ENCODE measurements around the gene SHISAL2B. TPM values are rescaled to one million over a fixed set of nuclear protein-coding genes. Genes with fewer than 3 reads are reported as not detected.
"Not testable (repeated sequence)": the region's sequence is repeated elsewhere in the genome, so short reads cannot be mapped to it uniquely, and the experiment has no call there.

The SHISAL2B gene
- total RNA-seq: not detected

DNA sequence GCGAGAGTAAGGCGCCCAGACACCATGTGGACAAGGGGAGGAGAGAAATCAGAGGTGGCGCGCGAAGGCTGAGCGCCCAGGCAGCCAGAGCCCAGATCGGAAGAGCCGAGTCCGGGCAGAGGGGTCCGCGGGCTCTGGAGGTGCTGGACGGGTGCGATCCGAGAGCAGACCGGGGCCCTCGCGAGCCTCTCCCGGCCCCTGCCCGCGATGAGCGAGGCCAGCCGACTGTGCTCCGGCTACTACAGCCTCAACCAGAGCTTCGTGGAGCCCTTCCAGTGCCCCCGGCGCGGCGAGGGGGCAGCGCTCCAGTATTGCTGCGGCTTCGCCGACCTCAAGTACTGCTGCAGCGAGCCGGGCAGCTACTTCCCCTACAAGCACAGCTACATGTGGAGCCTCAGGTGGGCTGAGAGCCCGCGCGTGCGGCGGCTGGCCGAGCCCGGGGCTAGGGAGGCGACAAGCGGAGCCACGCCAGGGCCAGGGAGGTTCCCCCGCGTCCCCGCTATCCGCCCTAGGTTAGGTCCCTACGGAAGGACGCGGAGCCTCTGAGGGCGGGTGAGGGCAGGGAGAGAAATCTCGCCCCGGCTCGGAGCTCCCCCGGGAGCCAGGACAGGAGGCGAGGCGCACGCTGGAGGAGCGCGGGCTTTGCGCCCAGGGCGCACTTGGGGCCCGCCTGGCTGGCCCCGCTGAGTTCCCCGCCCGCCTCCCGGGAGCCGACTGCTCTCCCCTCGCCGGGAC lies at the start of gene SHISAL2B:
SHISAL2B (plus strand) TSS at position 87 of the 735 bp plus-strand sequence; CDS start at position 208, 121 bp downstream.
- DNase-seq: peak; percentile 1

DNA sequence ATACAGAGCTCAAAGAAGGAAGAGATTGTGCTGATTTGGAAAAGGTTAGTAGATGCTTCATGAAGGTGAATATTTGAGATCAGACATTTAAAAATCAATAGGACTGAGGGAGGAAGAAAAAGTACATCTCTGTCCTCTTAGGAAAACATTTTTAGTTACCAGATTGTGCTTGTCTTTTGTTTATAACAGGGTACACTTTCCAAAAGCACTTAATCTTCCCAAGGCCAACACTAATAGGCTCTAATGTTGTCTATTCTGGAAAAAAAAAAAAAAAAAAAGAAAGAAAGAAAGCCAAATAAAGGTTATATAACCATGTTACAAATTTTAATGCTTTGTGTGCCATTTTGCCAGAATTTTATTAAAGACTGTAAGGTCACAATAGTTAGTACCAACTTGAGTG lies 45.5 kb upstream of the SHISAL2B start:
- no peak for DNase-seq

GRCh38 chr5:64646169-64646568 lies 44.1 kb upstream of the SHISAL2B start:
- DNase-seq: no peak

DNA sequence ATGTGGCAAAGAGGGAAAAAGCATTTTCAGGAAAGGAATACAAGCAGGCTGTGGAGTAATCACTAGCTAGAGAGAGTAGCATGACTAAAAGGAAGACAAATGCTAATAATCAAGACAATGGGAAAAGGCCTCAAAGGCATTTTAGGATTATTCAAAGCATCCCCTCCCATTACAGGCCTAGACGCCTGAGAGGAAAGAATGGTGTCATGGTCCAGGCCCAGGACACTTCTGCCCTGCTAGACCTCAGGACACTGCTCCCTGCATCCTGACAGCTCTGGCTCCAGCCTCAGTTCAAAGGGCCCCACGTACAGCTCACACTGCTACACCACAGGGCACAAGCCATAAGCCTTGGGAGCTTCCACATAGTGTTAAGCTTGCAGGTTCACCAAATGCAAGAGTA lies 40.8 kb upstream of the SHISAL2B start:
- DNase-seq: no peak

GRCh38 chr5:64653766-64654560 lies 36.3 kb upstream of the SHISAL2B start:
- no peak for DNase-seq

- no peak for DNase-seq
Observed at GRCh38 chr5:64654561-64654938, 35.8 kb upstream of the SHISAL2B start.

- no peak for DNase-seq
Observed at GRCh38 chr5:64655596-64655995, 34.7 kb upstream of the SHISAL2B start.

GRCh38 chr5:64659289-64659688 lies 31.0 kb upstream of the SHISAL2B start:
- no peak for DNase-seq

DNA sequence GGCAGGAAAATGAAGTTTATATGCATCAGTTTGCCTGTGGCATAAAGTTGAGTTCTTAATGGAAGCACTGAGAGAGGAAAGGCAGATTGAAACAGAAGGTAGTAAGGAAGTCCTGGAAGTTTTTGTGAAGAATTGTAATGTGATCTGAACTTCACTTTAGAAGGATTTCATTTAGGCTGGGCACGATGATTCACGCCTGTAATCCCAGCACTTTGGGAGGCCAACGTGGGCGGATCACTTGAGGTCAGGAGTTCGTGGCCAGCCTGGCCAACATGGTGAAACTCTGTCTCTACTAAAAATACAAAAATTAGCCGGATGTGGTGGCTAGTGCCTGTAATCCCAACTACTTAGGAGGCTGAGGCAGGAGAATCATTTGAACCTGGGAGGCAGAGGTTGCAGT lies 27.1 kb upstream of the SHISAL2B start:
- not testable (repeated sequence) for DNase-seq

DNA sequence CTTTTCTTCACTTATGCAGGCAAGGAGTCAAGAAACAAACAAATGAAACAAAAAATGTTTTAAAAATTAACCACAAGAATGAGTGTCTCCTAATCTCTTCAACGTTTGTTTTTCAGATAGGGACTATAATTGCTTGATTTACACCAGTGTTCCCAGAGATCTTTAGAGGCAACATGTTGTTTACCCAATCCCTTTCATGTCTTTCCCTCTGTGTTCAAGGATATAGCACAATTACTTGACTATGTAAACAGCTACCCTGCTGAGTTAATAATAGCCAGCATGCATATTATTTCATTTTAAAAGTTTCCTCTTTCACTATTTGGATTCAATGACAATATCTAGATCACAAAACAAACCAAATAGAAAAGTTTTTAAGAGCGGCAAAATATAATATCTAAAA lies 25.1 kb upstream of the SHISAL2B start:
- no peak for DNase-seq

GRCh38 chr5:64666078-64666477 lies 24.2 kb upstream of the SHISAL2B start:
- no peak for DNase-seq

GRCh38 chr5:64667068-64667467 lies 23.2 kb upstream of the SHISAL2B start:
- DNase-seq: no peak

DNA sequence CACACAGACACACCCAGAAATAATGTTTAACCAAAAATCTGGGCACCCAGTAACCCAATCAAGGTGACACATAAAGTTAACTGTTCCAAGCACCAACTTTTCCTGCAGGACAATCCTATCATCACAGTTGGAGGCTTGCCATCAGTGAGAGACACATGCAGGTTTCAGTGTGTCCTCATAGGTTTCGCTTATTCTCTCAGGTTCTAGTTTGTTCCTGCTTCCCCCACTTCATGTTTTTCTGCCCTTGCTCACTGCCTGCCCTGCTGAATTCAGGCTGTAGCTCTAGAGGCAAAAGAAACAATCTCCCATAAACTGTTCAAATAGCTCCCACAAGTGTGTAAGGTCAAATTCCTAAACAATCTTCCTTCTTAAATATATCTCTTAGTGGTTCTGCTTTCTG lies 20.0 kb upstream of the SHISAL2B start:
- no peak for DNase-seq

DNA sequence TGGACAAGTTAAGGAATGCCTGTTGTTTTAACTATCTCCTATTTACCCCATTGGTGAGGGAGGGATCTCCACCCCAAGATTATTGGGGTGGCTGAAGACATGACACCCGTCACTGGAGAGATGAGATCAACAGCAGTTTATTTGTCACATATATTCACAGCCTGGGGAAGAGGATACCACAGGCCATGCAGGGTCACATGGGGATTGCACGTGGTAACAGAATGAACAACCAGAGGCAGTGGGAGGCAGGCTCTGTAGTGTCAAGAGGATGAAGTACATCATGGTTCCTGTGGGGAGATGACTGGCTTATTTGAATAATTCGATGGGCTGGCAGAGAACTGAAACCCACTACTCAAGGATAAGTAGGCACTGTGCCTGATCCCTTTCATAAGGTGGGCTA lies 18.6 kb upstream of the SHISAL2B start:
- no peak for DNase-seq

DNA sequence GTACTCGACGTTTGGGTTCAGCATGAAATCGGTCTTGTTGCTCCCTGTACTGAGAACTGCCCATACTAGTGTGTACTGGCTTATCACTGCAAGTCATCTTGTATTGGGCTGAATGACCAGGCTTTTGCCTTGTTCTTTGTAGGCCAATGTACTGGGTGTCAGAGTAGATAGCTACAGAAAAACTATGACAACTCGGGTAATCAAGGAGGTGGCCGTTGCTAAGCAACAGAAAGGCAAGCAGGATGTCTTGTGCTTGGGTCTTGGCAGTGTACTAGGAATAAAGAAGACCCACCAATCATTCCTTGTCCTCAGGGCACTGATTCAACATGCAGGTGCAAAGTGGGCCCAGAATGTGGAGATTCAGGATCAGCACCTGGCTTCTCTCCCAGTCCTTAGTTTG lies 11.9 kb upstream of the SHISAL2B start:
- no peak for DNase-seq

DNA sequence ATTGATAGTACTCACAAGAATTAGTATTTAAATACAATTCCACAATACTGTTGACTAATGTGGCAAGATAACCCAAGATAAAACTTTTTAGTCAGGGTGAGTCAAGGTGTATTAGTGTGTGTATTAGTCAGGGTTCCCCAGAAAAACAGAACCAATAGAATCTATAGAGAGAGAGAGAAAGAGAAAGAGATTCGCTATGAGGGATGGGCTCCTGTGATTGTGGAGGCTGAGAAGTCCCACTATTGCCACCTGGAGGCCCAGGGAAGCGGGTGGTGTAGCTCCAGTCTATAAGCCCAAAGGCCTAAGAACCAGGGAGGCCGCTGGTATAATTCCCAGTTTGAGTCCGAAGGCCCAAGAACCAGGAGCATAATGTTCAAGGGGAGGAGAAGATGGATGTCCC lies 10.0 kb upstream of the SHISAL2B start:
- no peak for DNase-seq

DNA sequence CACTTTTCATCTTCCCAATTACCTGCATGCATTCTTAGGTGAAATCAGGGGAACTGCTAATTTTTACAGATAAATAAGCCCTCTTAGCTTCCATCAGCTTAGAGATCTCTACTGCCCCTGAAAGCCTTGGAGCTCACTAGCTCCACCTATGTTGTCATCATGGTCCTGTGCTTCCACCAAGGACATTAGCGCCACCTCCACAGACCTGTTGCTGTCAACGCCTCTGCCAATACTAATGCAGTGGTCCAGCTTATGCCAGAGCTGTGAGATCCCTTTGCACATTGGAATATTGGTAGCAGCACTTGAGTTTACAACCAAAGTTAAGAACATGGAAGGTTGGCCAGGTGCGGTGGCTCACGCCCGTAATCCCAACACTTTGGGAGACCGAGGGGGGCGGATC lies 7.7 kb upstream of the SHISAL2B start:
- no peak for DNase-seq

GRCh38 chr5:64685866-64686265 lies 4.4 kb upstream of the SHISAL2B start:
- no peak for DNase-seq

DNA sequence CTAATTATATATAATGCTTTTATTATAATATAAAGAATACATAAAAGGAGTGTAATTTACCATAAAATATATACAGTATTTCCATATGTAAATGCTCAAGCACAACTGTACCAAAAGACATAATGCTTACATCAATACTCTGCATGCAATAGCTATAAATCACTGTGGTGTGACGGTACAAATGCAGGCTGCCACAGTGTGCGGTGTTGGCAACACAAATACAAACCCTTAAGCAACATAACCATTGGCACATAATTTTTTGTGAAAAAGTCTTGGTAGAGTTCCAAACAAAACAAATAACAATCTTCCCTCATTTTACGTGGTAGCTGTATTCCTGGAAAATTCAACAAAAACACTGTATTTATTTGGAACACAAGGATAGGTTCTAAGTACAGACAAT lies 1.9 kb upstream of the SHISAL2B start:
- no peak for DNase-seq

- no peak for DNase-seq
Observed at GRCh38 chr5:64688965-64689364, 1.3 kb upstream of the SHISAL2B start.

DNA sequence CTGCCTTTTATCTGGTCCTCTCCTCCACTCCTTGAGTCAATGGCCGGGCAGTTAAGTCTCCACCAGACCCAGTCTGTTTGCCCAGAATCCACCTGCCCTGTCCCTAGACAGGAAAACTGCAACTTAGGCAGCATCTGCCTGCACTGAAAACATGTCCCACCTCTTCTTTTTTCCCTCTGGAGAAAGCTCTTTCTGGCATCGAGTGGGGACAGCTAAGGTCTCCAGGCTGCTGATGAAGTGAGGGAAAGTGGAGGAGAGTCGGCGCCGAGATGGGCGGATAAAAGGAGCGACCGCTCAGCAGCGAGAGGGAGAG lies 243 bp upstream of the SHISAL2B start:
- no peak for DNase-seq

DNA sequence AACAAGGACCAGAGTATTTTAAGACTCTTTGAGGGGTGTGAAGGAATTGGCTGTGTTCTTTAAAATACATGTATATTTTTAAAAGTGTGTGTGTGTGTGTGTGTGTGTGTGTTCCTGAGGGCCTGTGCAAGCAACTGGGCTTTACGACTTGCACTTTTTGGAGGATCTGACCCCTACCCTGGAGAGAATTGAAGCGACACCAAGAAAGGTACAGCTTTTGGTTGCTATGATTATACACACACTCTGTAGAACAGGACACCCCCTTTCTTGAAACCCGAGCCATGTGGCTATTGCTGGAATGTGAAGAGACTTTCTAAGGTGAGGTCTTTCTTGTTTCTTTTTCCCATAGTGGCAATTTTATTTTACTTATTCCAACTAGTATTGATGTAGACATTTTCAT lies 988 bp downstream of the SHISAL2B start:
- DNase-seq: no peak

DNA sequence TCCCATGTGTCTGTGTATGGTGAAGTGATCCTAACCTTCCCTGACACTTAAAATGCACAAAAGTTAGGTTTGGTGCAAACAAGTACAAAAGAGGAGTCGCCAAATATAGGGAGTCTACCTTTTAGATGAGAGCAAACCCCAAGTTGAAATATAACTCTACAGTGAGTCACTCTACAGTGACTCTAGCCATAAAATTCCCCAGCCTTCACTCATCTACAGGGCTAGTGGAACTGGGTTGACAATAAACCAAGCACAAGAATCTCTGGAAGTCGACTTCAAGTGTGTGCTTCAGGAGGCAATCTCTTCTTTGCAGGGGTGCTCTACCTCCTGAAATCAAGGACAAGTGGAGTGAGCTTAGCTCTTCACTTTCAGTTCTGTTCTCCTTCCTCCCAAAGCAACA lies 3.3 kb downstream of the SHISAL2B start:
- DNase-seq: no peak

- not testable (repeated sequence) for DNase-seq
Observed at GRCh38 chr5:64696414-64696813, 6.1 kb downstream of the SHISAL2B start.
